ENCODE measurements around the gene GIT2.

- TF ChIP-seq, protein P1, sequence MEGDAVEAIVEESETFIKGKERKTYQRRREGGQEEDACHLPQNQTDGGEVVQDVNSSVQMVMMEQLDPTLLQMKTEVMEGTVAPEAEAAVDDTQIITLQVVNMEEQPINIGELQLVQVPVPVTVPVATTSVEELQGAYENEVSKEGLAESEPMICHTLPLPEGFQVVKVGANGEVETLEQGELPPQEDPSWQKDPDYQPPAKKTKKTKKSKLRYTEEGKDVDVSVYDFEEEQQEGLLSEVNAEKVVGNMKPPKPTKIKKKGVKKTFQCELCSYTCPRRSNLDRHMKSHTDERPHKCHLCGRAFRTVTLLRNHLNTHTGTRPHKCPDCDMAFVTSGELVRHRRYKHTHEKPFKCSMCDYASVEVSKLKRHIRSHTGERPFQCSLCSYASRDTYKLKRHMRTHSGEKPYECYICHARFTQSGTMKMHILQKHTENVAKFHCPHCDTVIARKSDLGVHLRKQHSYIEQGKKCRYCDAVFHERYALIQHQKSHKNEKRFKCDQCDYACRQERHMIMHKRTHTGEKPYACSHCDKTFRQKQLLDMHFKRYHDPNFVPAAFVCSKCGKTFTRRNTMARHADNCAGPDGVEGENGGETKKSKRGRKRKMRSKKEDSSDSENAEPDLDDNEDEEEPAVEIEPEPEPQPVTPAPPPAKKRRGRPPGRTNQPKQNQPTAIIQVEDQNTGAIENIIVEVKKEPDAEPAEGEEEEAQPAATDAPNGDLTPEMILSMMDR (IDR thresholded peaks at IDR 0.05; ENCODE audit: control extremely low read depth in 1 of 3, insufficient read depth in 1 of 3, low read depth in 1 of 3, low read length in 3 of 3): no peak
- TF ChIP-seq, protein P2, sequence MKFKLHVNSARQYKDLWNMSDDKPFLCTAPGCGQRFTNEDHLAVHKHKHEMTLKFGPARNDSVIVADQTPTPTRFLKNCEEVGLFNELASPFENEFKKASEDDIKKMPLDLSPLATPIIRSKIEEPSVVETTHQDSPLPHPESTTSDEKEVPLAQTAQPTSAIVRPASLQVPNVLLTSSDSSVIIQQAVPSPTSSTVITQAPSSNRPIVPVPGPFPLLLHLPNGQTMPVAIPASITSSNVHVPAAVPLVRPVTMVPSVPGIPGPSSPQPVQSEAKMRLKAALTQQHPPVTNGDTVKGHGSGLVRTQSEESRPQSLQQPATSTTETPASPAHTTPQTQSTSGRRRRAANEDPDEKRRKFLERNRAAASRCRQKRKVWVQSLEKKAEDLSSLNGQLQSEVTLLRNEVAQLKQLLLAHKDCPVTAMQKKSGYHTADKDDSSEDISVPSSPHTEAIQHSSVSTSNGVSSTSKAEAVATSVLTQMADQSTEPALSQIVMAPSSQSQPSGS (IDR thresholded peaks at IDR 0.05; ENCODE audit: low read length): no peak
- TF ChIP-seq POLR2AphosphoS5 (IDR thresholded peaks at IDR 0.05; ENCODE audit: low read depth, low read length) (no peak), ZNF274 (IDR thresholded peaks at IDR 0.05; ENCODE audit: borderline replicate concordance, extremely low read depth, low read length) (no peak), MAX (IDR thresholded peaks at IDR 0.05) (peak; percentile 68), BCL11A (IDR thresholded peaks at IDR 0.05; ENCODE audit: low read depth in 2 of 2, low read length in 2 of 2) (no peak), CEBPB (IDR thresholded peaks at IDR 0.05; ENCODE audit: low read depth, low read length) (no peak)
Observed at GRCh38 chr12:109899783-109900751, 96.1 kb downstream of the GIT2 start, which contains the start of gene TCHP.
